ENCODE results near the gene SYNGR4. TPM values are rescaled to one million over a fixed set of nuclear protein-coding genes. Genes with fewer than 3 reads are reported as not detected.

Gene SYNGR4
- total RNA-seq, 1 donor from 2014 or later = not detected

DNA sequence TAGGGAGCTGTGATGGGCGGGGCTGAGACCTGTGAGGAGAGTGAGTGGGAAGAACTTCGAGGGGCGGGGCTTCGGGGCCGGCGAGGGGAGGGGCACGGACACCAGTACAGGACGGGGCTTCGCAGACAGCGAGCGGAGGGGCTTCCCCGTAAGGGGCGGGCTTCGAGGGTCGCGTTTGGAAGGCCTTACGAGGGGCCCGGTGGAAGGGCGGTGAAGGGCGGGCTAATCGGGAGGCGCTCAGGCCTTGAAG, 42.9 kb upstream of the SYNGR4 start:
- Histone ChIP-seq H3K27me3 (no peaks in the 10 kb centered on the region), H3K9me3 (no peaks in the 10 kb centered on the region), H3K36me3 (no peaks in the 10 kb centered on the region), H3K4me3 (peak overlapping the region; percentile 67 to 82), H3K4me1 (peaks cover 48% of the 10 kb centered on the region), H3K27ac (peak overlapping the region; percentile 100)
- TF ChIP-seq POLR2A (IDR thresholded peaks at IDR 0.05) (peak in 1 of 2 donors; percentile 80), POLR2AphosphoS5 (IDR thresholded peaks at IDR 0.05; ENCODE audit: insufficient read depth in 1 of 2, low read depth in 1 of 2) (no peak)
- TF ChIP-seq, protein P1, sequence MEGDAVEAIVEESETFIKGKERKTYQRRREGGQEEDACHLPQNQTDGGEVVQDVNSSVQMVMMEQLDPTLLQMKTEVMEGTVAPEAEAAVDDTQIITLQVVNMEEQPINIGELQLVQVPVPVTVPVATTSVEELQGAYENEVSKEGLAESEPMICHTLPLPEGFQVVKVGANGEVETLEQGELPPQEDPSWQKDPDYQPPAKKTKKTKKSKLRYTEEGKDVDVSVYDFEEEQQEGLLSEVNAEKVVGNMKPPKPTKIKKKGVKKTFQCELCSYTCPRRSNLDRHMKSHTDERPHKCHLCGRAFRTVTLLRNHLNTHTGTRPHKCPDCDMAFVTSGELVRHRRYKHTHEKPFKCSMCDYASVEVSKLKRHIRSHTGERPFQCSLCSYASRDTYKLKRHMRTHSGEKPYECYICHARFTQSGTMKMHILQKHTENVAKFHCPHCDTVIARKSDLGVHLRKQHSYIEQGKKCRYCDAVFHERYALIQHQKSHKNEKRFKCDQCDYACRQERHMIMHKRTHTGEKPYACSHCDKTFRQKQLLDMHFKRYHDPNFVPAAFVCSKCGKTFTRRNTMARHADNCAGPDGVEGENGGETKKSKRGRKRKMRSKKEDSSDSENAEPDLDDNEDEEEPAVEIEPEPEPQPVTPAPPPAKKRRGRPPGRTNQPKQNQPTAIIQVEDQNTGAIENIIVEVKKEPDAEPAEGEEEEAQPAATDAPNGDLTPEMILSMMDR (IDR thresholded peaks at IDR 0.05) = no peak
- intact Hi-C loops (cut with DNase I) = loop anchor here (2.0 kb wide), 1 partner anchor 14 kb away; no protein-coding TSS in a partner anchor
- peak in 1 of 2 donors; percentile 98 for DNase-seq (ENCODE audit: extremely low spot score in 2 of 2)

GRCh38 chr19:48321622-48322591, 42.3 kb upstream of the SYNGR4 start:
- DNase-seq (ENCODE audit: extremely low spot score in 2 of 2) = peak in 1 of 2 donors; percentile 98
- TF ChIP-seq POLR2AphosphoS5 (IDR thresholded peaks at IDR 0.05; ENCODE audit: insufficient read depth in 1 of 2, low read depth in 1 of 2) (peak; percentile 90 to 97), POLR2A (IDR thresholded peaks at IDR 0.05) (peak in 1 of 2 donors; percentile 90)
- TF ChIP-seq, protein P1 (IDR thresholded peaks at IDR 0.05) = no peak
- intact Hi-C loops (cut with DNase I) = loop anchor here (2.0 kb wide), 1 partner anchor 13 kb away; no protein-coding TSS in a partner anchor
- Histone ChIP-seq H3K4me3 (peak overlapping the region; percentile 67 to 82), H3K4me1 (peaks cover 54% of the 10 kb centered on the region), H3K27me3 (no peaks in the 10 kb centered on the region), H3K27ac (peak overlapping the region; percentile 100), H3K9me3 (no peaks in the 10 kb centered on the region), H3K36me3 (no peaks in the 10 kb centered on the region)

GRCh38 chr19:48325265-48325910, 38.8 kb upstream of the SYNGR4 start, which contains the start of gene EMP3:
Gene EMP3, plus strand, starts transcription at chr19:48325552. Its CDS starts 1,293 bp downstream, at chr19:48326845.
- peaks cover 0 to 10% of the 10 kb centered on the region in 2 donors for H3K36me3 ChIP-seq
- no peak for DNase-seq (ENCODE audit: extremely low spot score in 2 of 2)
- no peaks in the 10 kb centered on the region for H3K27me3 ChIP-seq
- H3K4me1 ChIP-seq = peaks cover 74% of the 10 kb centered on the region
- peak within 1 kb of the TSS; percentile 53 to 58 for H3K4me3 ChIP-seq
- H3K9me3 ChIP-seq = no peaks in the 10 kb centered on the region
- intact Hi-C loops (cut with DNase I) = no loop called here
- H3K27ac ChIP-seq = peak within 1 kb of the TSS; percentile 100
- peak in 1 of 2 donors; percentile 70 for TF ChIP-seq POLR2A (IDR thresholded peaks at IDR 0.05)
- TF ChIP-seq, protein P1 (IDR thresholded peaks at IDR 0.05) = no peak
- TF ChIP-seq POLR2AphosphoS5 (IDR thresholded peaks at IDR 0.05; ENCODE audit: insufficient read depth in 1 of 2, low read depth in 1 of 2) = peak in 1 of 2 donors; percentile 79

DNA sequence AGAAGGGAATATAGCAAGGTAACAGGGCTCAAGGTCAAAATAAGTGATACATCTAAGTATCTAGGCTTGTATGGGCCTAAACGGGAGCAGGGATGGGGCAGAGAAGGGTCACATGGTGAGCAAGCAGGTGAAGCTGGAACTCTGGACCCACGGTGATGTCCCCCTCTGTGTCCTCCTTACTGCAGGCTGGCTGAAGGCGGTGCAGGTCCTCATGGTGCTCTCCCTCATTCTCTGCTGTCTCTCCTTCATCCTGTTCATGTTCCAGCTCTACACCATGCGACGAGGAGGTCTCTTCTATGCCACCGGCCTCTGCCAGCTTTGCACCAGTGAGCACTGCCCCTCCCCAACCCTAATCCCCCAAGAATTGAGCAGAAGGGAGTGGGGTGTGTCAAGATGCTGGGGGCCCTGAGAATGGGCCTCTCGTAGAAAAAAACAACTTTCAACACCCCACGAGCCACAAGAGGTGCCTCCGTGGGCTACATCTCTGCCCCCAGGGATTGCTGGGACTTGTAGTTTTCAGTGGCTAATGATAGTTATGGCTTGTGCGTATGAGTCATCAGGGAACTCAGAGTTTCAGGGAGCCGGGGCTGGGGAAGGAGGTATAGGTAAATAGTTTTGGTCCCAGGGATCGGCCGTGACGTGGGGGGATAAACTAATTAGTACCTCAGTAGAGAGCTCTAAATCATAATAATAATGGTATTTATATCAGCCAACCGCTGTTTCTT, 34.8 kb upstream of the SYNGR4 start:
- Histone ChIP-seq H3K27me3 (no peaks in the 10 kb centered on the region), H3K36me3 (peaks cover 0 to 10% of the 10 kb centered on the region in 2 donors), H3K4me1 (peaks cover 77% of the 10 kb centered on the region), H3K4me3 (no peak overlapping the region), H3K27ac (peak overlapping the region; percentile 82), H3K9me3 (no peaks in the 10 kb centered on the region)
- intact Hi-C loops (cut with DNase I) = no loop called here
- no peak for TF ChIP-seq POLR2AphosphoS5 (IDR thresholded peaks at IDR 0.05; ENCODE audit: insufficient read depth in 1 of 2, low read depth in 1 of 2)
- TF ChIP-seq, protein P1 (IDR thresholded peaks at IDR 0.05) = no peak
- DNase-seq (ENCODE audit: extremely low spot score in 2 of 2) = no peak
